Neural cell (in vitro differentiated cells): ENCODE measurements around the gene ADAMTS17.

Source experiments
- CTCF ChIP-seq: fragments of 450-650 bp; IDR thresholded peaks from 2 replicates; pipeline ENCODE4 v1.5.1; 2014; ENCODE audit warnings: antibody characterized with exemption, mild to moderate bottlenecking, moderate library complexity; ENCODE audit not compliant: poor library complexity, severe bottlenecking
- EZH2 ChIP-seq: fragments of 200-600, 300-800 bp; shearing (Covaris generic), sonication (generic); IDR thresholded peaks from 2 replicates; pipeline ENCODE4 v1.6.1; 2014; ENCODE audit warnings: antibody characterized with exemption, low read length, borderline replicate concordance, mild to moderate bottlenecking; ENCODE audit not compliant: insufficient read depth, poor library complexity, severe bottlenecking
- RAD21 ChIP-seq: fragments of 450-650 bp; conservative IDR thresholded peaks from 2 replicates; pipeline ENCODE4 v1.6.1; 2014; ENCODE audit warnings: antibody characterized with exemption, mild to moderate bottlenecking, moderate library complexity
- REST ChIP-seq: IDR thresholded peaks from 2 replicates; pipeline ENCODE4 v1.6.1; 2012; ENCODE audit warnings: borderline replicate concordance

DNA sequence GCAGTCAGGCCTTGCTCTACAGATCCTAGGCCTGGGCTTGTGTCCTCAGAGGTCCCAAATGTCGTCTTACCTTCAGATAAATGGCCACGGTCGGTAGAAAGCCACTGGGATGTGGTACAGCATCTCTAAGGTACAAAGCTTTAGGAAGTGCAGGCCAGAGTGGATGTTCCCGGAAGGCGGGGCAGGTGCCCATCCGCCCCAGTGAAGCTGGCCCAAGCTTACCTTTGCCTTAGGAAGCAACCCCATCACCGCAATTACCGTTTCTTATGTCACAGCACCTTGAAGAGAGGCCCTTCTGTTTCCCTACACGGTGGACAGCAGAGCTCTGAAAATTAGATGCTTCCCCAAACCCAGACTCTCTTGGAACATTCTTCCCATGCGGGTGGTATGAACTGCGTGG is 368.4 kb downstream of the ADAMTS17 start:
- TF ChIP-seq REST (no peak), RAD21 (no peak), CTCF (no peak), EZH2 (no peak)
